ENCODE results near the gene SEPTIN3.

SEPTIN3 gene

GRCh38 chr22:41978732-41979131 lies 9.5 kb downstream of the SEPTIN3 start:
- no peak overlapping the region for H3K4me3 ChIP-seq (ENCODE audit: low read depth, low read length)

GRCh38 chr22:41979423-41980250 lies 10.4 kb downstream of the SEPTIN3 start:
- TF ChIP-seq CTCF (IDR thresholded peaks at IDR 0.05; ENCODE audit: borderline replicate concordance, insufficient read depth, low read depth, low read length): no peak
- H3K4me3 ChIP-seq (ENCODE audit: low read depth, low read length): no peak overlapping the region

More at GRCh38 chr22:41978732-41979131, 9.5 kb downstream of the SEPTIN3 start:
- no peak for TF ChIP-seq CTCF (IDR thresholded peaks at IDR 0.05; ENCODE audit: borderline replicate concordance, insufficient read depth, low read depth, low read length)

GRCh38 chr22:41982865-41983264 lies 13.6 kb downstream of the SEPTIN3 start:
- TF ChIP-seq CTCF (IDR thresholded peaks at IDR 0.05; ENCODE audit: borderline replicate concordance, insufficient read depth, low read depth, low read length): no peak
- H3K4me3 ChIP-seq (ENCODE audit: low read depth, low read length): no peak overlapping the region

- TF ChIP-seq CTCF (IDR thresholded peaks at IDR 0.05; ENCODE audit: borderline replicate concordance, insufficient read depth, low read depth, low read length): no peak
- H3K4me3 ChIP-seq (ENCODE audit: low read depth, low read length): no peak overlapping the region
Observed at GRCh38 chr22:41983513-41984405, 14.5 kb downstream of the SEPTIN3 start.

- no peak for TF ChIP-seq CTCF (IDR thresholded peaks at IDR 0.05; ENCODE audit: borderline replicate concordance, insufficient read depth, low read depth, low read length)
- no peak overlapping the region for H3K4me3 ChIP-seq (ENCODE audit: low read depth, low read length)
Observed at GRCh38 chr22:41987276-41987675, 18.0 kb downstream of the SEPTIN3 start.

GRCh38 chr22:41989246-41989645 lies 20.0 kb downstream of the SEPTIN3 start:
- H3K4me3 ChIP-seq (ENCODE audit: low read depth, low read length): no peak overlapping the region
- TF ChIP-seq CTCF (IDR thresholded peaks at IDR 0.05; ENCODE audit: borderline replicate concordance, insufficient read depth, low read depth, low read length): no peak

Measured in GM12875 (cell line).